Activated naive CD8-positive, alpha-beta T cell treated with anti-CD3 and anti-CD28 coated beads, Interleukin-2, amount 50 U/mL, for 16 hours (primary cell): ENCODE data around the gene SCN1B.
A peak's percentile ranks its signal among the peaks of the same experiment; 100 is the strongest.
"Not testable (repeated sequence)": the region's sequence is repeated elsewhere in the genome, so short reads cannot be mapped to it uniquely, and the experiment has no call there.

Source experiments
- DNase-seq: peaks from one replicate; pipeline ENCODE4 v3.0.0-alpha.2; 2020; ENCODE audit warnings: low read depth, low spot score

SCN1B gene

DNA sequence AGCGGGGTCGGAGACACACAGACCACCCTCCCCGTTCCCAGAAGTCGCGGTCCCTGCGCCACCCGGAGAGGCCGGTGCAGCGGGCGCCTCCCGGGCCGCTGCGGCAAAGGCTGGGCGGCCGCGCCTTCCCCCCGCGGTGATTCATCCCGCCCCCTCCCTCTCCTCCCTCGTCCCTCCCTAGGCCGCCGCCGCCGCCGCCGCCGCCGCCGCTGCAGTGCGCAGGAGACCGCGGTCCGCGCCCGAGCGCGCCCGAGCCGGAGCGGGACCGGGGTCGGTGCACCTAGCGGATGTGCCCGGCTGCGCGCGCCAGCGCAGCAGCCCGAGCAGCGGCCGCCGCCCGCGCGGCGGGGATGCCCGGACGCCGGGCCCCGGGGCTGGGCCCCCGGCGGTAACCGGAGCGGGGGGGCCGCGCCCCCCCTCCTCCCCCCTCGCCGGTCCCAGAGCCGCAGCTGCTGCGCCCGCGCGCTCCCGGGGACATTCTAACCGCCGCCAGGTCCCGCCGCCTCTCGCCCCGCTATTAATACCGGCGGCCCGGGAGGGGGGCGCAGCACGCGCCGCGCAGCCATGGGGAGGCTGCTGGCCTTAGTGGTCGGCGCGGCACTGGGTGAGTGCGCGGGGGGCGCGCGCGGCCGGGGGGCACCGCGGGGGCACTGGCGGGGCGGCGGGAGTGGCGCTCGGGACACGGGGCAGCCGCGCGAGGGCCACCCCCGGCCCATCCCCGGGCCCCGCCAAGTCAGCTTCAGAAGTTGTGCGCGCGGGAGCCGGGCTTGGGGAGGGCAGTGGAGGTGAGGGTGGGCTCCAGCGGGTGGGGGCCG is at the start of gene SCN1B:
Gene SCN1B (plus strand): TSS at position 214 of the 815 bp plus-strand sequence. CDS start 351 bp downstream, at position 565.
- DNase-seq = peak; percentile 46

GRCh38 chr19:34982275-34982674 is 48.0 kb upstream of the SCN1B start:
- no peak for DNase-seq

GRCh38 chr19:34983786-34984185 is 46.5 kb upstream of the SCN1B start:
- DNase-seq = no peak

GRCh38 chr19:34984287-34984686 is 46.0 kb upstream of the SCN1B start:
- no peak for DNase-seq

DNA sequence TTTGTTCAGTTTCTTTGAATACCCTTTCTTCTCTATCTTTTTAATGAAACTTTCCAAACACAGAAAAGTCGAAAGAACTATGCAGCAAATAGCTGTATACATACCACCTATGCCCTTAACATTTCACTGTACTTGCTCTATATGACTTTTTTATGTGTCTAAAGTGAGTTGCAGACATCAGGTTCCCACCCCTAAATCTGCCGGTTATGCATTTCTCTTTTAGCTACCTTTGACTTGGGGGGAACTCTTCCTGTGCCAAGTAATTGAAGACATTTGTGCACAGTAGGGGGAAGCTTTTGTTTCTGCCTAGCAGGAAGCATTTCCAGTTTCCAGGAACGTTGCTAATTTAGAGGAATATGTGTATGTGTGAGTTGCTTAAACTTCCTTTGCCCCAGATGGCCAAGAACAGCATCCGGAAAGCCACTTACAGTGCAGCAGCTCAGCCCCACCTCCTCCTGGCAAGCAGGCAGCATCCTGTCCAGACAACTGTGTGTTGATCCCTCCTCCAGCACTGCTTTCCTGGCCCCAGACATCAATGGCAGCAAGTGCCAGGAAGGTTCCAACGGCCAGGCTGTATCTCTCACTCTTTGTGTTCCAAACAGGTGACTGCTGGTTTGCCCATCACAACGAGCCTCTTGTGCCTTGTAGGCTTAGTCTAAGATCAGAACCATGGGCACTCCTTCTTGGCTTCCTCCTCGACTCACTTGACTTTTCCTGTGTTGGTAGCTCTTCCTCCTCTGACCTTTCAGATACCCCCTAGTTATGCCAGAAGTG is 44.8 kb upstream of the SCN1B start:
- DNase-seq = no peak

DNA sequence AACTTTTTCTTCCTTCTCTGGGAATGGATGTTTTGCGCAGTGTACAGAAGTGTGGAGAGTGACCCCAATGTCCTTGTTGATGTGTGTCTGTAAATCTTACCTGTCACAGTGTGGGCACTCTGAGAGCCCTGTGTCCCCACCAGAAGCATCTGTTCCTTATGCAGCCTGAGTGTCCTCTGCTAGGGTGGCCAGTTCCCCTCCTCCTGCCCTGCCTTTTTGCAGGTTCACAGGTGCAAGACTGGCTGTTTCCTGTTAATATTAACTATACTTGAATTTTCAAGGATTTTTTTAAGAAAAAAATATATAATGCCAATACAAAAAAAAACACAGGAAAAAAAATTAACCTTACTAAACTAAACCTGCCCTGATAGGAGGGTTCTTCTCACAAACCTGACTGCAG is 42.2 kb upstream of the SCN1B start:
- DNase-seq = no peak

GRCh38 chr19:34989298-34989697 is 41.0 kb upstream of the SCN1B start:
- no peak for DNase-seq

DNA sequence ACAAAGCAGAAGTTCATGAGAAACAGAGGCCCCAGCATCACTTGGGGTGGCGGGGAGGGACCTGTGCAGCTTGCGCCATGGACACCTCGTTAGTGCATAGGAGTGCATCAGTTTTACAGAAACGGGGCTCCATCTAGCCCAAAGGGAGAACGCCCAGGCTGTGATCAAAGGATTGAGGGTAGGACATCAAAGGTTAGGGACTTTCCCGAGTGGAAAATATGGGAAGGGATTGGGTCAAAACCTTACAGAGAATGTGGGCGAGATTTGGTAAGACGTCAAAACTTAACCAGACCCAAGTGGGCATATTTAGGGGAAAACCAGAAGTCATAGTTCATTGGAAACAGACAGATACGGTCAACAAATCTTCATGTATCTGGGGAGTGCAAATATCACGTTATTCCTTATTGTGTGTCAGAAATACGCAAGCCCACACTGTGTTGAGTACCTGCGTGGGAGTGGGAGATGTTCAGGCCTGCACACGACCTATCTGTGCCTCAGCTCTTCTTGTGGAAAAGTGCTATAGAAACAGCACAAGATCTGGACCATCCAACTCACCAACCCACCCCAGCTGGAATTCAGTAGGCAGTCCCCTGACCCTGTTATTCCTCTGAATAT is 39.6 kb upstream of the SCN1B start:
- no peak for DNase-seq

DNA sequence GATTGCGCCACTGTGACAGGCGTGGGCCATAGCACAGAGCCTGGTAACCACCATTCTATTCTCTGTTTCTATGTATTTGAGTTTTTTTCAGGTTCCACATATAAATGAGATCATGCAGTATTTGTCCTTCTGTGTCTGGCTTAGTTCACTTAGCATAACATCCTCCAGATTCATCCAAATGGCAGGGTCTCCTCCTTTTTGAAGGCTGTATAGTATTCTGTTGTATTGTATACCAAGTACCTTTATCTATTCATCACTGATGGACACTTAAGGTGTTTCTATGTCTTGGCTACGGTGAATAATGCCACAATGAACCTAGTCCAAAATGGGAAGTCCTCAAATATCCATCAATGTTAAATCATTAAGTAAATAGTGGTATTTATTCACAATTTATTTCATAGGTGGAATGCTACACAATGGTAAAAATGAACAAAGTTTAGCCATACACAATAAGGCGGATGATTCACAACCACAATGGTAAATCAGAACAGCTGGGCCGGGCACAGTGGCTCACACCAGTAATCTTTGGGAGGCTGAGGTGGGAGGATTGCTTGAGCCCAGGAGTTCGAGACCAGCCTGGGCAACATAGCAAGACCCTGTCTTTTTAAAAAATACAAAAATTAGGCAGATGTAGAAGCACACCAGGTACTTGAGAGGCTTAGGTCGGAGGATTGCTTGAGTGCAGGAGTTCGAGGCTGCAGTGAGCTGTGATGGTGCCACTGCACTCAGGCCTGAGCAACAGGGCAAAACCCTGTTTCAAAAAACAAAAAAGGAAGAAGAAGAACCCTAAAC is 38.5 kb upstream of the SCN1B start:
- no peak for DNase-seq

- not testable (repeated sequence) for DNase-seq
These were observed 37.7 kb upstream of the SCN1B start for GRCh38 chr19:34992582-34992981.

- DNase-seq = no peak
These were observed 36.0 kb upstream of the SCN1B start for GRCh38 chr19:34994286-34994642.

GRCh38 chr19:34994643-34995541 is 35.4 kb upstream of the SCN1B start:
- DNase-seq = no peak

- DNase-seq = no peak
These were observed 34.7 kb upstream of the SCN1B start for GRCh38 chr19:34995551-34995950.

GRCh38 chr19:34997071-34997617 is 33.1 kb upstream of the SCN1B start:
- DNase-seq = no peak

DNA sequence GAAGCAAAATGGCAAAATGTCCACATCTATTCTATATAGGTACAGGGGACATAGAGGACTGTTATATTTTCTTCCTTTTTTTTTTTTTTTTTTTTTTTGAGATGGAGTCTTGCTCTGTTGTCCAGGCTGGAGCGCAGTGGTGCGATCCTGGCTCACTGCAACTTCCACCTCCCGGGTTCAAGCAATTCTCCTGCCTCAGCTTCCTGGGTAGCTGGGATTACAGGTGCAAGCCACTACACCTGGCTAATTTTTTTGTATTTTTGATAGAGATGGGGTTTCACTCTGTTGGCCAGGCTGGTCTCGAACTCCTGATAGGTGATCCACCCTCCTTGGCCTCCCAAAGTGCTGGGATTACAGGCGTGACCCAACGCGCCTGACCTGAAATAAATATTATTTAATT is 32.0 kb upstream of the SCN1B start:
- not testable (repeated sequence) for DNase-seq

- DNase-seq = no peak
These were observed 31.3 kb upstream of the SCN1B start for GRCh38 chr19:34998777-34999497.

GRCh38 chr19:34999498-35000337 is 30.6 kb upstream of the SCN1B start, which contains the start of gene GRAMD1A:
Gene GRAMD1A (plus strand): TSS chr19:35000323. CDS start chr19:35000479, 156 bp downstream.
- DNase-seq = peak; percentile 38

DNA sequence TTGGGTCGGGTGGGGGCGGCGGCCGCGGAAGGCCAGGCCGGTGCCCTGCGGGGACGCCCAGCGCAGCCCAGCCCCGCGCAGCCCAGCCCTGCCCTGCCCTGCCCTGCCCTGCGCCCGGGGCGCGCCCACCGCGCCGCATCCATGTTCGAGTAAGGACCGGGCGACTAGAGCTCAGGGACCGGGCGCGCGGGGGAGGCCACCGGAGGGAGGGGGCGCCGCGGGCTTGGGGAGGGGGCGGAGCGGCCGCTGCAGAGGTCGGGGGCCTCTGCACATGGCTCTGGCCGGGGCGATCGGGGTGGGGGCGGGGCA is 30.0 kb upstream of the SCN1B start:
- DNase-seq = no peak
